ENCODE measurements around the gene IDUA. TPM values are rescaled to one million over a fixed set of nuclear protein-coding genes. Genes with fewer than 3 reads are reported as not detected.

The IDUA gene
- total and polyA plus RNA-seq, 4 donors: 7.5 to 66.5 (median 21.6) TPM

GRCh38 chr4:1023075-1023640 lies 36.3 kb downstream of the IDUA start:
- Histone ChIP-seq H3K36me3 (ENCODE audit: control insufficient read depth in 4 of 4, insufficient read depth in 4 of 4, low read length in 4 of 4) (peaks cover 0 to 18% (median 12%) of the 10 kb centered on the region in 4 donors), H3K4me3 (no peak overlapping the region), H3K9ac (ENCODE audit: insufficient read depth in 1 of 2, low read length in 2 of 2) (no peak overlapping the region), H3K27me3 (ENCODE audit: control insufficient read depth in 3 of 3, insufficient read depth in 3 of 3, low read length in 2 of 3) (no peaks in the 10 kb centered on the region), H3K27ac (ENCODE audit: low read depth in 1 of 2, low read length in 1 of 2) (no peak overlapping the region), H3K9me3 (ENCODE audit: control insufficient read depth in 4 of 4, insufficient read depth in 3 of 4, low read length in 3 of 4) (peaks cover 0 to 5% (median 0%) of the 10 kb centered on the region in 4 donors), H3K4me1 (ENCODE audit: control insufficient read depth in 5 of 5, insufficient read depth in 5 of 5, low read length in 5 of 5) (peaks cover 0 to 12% (median 3%) of the 10 kb centered on the region in 5 donors)
- 92 to 96% methylated on average over 18 to 20 of the region's 20 CpGs for WGBS, 2 donors
- no peak for DNase-seq
- TF ChIP-seq CTCF (IDR thresholded peaks at IDR 0.05; ENCODE audit: control extremely low read depth, extremely low read depth): no peak
- ATAC-seq (ENCODE audit: insufficient read depth, low FRiP score): no peak

GRCh38 chr4:1023895-1024740 lies 37.3 kb downstream of the IDUA start:
- 97 to 98% methylated on average over 81 to 83 of the region's 83 CpGs for WGBS, 2 donors
- no peak overlapping the region for H3K27ac ChIP-seq (ENCODE audit: low read depth in 1 of 2, low read length in 1 of 2)
- H3K4me3 ChIP-seq: no peak overlapping the region
- H3K4me1 ChIP-seq (ENCODE audit: control insufficient read depth in 5 of 5, insufficient read depth in 5 of 5, low read length in 5 of 5): peaks cover 0 to 13% (median 3%) of the 10 kb centered on the region in 5 donors
- DNase-seq (no peak), ATAC-seq (ENCODE audit: insufficient read depth, low FRiP score) (no peak)
- no peak overlapping the region for H3K9ac ChIP-seq (ENCODE audit: insufficient read depth in 1 of 2, low read length in 2 of 2)
- H3K27me3 ChIP-seq (ENCODE audit: control insufficient read depth in 3 of 3, insufficient read depth in 3 of 3, low read length in 2 of 3): no peaks in the 10 kb centered on the region
- peaks cover 0 to 18% (median 12%) of the 10 kb centered on the region in 4 donors for H3K36me3 ChIP-seq (ENCODE audit: control insufficient read depth in 4 of 4, insufficient read depth in 4 of 4, low read length in 4 of 4)
- peaks cover 0 to 5% (median 0%) of the 10 kb centered on the region in 4 donors for H3K9me3 ChIP-seq (ENCODE audit: control insufficient read depth in 4 of 4, insufficient read depth in 3 of 4, low read length in 3 of 4)
- TF ChIP-seq CTCF (IDR thresholded peaks at IDR 0.05; ENCODE audit: control extremely low read depth, extremely low read depth): no peak

GRCh38 chr4:1024882-1025545 lies 38.2 kb downstream of the IDUA start:
- no peak for ATAC-seq (ENCODE audit: insufficient read depth, low FRiP score)

More at GRCh38 chr4:1024882-1025545, 38.2 kb downstream of the IDUA start:
- Histone ChIP-seq H3K27me3 (ENCODE audit: control insufficient read depth in 3 of 3, insufficient read depth in 3 of 3, low read length in 2 of 3) (no peaks in the 10 kb centered on the region), H3K9ac (ENCODE audit: insufficient read depth in 1 of 2, low read length in 2 of 2) (no peak overlapping the region), H3K36me3 (ENCODE audit: control insufficient read depth in 4 of 4, insufficient read depth in 4 of 4, low read length in 4 of 4) (peaks cover 0 to 18% (median 12%) of the 10 kb centered on the region in 4 donors), H3K4me1 (ENCODE audit: control insufficient read depth in 5 of 5, insufficient read depth in 5 of 5, low read length in 5 of 5) (peaks cover 0 to 13% (median 3%) of the 10 kb centered on the region in 5 donors), H3K4me3 (no peak overlapping the region), H3K9me3 (ENCODE audit: control insufficient read depth in 4 of 4, insufficient read depth in 3 of 4, low read length in 3 of 4) (peaks cover 0 to 5% (median 0%) of the 10 kb centered on the region in 4 donors), H3K27ac (ENCODE audit: low read depth in 1 of 2, low read length in 1 of 2) (no peak overlapping the region)
- WGBS, 2 donors: 94 to 95% methylated on average over 32 of the region's 32 CpGs
- no peak for TF ChIP-seq CTCF (IDR thresholded peaks at IDR 0.05; ENCODE audit: control extremely low read depth, extremely low read depth)
- DNase-seq: no peak

Data from lung (tissue), 12 donors.